ENCODE data around the gene MYO7A. TPM values are rescaled to one million over a fixed set of nuclear protein-coding genes. Genes with fewer than 3 reads are reported as not detected.
A peak's percentile ranks its signal among the peaks of the same experiment; 100 is the strongest.

The MYO7A gene
- total RNA-seq, 3 donors from 2014 or later = 2.3 to 9.9 (median 6.7) TPM

DNA sequence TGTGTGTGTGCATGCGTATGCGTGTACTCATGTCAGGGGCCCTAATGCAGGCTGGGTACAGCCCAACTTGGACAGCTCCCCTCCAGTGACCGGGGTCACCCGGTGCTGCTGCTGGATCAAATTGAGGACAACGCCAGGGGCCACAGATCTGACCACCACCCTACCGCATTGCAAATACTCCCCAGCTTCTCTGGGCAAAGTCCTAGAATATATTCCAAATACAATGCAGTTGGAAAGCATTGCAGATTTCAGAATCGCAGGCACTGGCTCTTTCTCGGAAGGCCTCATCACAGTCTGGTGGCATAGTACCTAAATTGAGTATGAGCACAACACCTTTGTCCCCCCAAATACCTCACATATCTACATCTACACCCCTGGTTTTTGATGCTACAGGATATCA lies 43.2 kb downstream of the MYO7A start:
- Histone ChIP-seq H3K4me3 (no peak overlapping the region), H3K4me1 (ENCODE audit: low read depth) (no peaks in the 10 kb centered on the region), H3K36me3 (ENCODE audit: low read depth) (no peaks in the 10 kb centered on the region), H3K9me3 (no peaks in the 10 kb centered on the region)
- intact Hi-C loops (cut with DNase I, micrococcal nuclease) = no loop called here
- ATAC-seq = no peak
- TF ChIP-seq, protein P1, sequence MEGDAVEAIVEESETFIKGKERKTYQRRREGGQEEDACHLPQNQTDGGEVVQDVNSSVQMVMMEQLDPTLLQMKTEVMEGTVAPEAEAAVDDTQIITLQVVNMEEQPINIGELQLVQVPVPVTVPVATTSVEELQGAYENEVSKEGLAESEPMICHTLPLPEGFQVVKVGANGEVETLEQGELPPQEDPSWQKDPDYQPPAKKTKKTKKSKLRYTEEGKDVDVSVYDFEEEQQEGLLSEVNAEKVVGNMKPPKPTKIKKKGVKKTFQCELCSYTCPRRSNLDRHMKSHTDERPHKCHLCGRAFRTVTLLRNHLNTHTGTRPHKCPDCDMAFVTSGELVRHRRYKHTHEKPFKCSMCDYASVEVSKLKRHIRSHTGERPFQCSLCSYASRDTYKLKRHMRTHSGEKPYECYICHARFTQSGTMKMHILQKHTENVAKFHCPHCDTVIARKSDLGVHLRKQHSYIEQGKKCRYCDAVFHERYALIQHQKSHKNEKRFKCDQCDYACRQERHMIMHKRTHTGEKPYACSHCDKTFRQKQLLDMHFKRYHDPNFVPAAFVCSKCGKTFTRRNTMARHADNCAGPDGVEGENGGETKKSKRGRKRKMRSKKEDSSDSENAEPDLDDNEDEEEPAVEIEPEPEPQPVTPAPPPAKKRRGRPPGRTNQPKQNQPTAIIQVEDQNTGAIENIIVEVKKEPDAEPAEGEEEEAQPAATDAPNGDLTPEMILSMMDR (IDR thresholded peaks at IDR 0.05) = no peak
- DNase-seq = peak in 1 of 3 donors; percentile 26

DNA sequence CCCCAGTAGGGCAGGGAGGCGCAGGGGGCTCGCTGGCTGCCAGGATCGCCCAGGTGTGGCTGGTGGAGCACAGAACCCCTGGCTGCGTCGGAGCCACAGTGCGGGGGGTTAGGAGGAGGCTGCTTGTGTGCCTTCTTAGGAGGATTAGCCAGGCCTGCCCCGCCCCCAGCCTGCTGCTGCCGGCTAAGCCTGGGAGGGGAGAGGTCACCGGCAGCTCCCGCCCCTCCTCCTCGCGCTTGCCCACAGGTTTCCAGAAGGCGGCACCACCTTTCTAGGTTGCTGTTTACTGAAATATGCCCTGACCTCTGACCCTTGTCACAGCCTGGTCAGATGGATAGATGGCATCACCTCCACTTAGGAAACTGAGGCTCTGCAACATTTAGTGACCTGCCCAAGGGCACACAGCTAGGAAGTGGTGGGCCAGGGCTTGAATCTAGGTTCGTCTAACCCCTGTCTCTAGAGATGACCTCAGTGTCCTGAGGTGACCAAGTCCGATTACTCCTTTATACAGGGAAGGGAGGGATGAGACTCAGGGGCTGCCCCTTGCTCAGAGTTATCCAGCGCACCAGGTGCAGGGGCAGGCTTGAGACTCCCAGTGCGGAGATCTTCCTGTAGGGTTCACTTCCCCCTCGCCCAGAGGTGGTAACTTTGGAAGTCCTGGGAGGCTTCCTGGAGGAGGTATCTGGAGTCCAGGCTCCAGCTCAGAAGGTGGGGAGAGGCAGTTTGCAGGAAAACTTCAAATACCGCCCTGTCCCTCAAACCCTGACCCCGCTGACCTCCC lies 44.0 kb downstream of the MYO7A start:
- TF ChIP-seq, protein P1 (IDR thresholded peaks at IDR 0.05) = no peak
- DNase-seq (peak in 1 of 3 donors; percentile 26), ATAC-seq (no peak)
- intact Hi-C loops (cut with DNase I, micrococcal nuclease) = no loop called here
- no peaks in the 10 kb centered on the region for H3K9me3 ChIP-seq
- no peaks in the 10 kb centered on the region for H3K4me1 ChIP-seq (ENCODE audit: low read depth)
- H3K36me3 ChIP-seq (ENCODE audit: low read depth) = no peaks in the 10 kb centered on the region
- no peak overlapping the region for H3K4me3 ChIP-seq

DNA sequence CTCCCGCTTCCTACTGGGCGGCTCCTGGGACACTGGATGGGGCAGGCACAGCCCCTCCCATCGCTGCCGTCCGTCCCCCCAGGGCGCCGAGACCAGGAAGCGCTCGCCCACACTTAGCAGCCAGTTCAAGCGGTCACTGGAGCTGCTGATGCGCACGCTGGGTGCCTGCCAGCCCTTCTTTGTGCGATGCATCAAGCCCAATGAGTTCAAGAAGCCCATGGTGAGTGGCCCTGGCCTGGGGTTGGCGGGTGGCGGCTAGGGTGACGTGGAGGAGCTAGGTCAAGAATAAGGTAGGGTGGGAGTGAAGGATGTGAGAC lies 44.6 kb downstream of the MYO7A start:
- Histone ChIP-seq H3K36me3 (ENCODE audit: low read depth) (no peaks in the 10 kb centered on the region), H3K9me3 (no peaks in the 10 kb centered on the region), H3K4me1 (ENCODE audit: low read depth) (no peaks in the 10 kb centered on the region), H3K4me3 (no peak overlapping the region)
- DNase-seq (peak in 1 of 3 donors; percentile 43), ATAC-seq (no peak)
- TF ChIP-seq, protein P1 (IDR thresholded peaks at IDR 0.05) = no peak
- intact Hi-C loops (cut with DNase I, micrococcal nuclease) = no loop called here

DNA sequence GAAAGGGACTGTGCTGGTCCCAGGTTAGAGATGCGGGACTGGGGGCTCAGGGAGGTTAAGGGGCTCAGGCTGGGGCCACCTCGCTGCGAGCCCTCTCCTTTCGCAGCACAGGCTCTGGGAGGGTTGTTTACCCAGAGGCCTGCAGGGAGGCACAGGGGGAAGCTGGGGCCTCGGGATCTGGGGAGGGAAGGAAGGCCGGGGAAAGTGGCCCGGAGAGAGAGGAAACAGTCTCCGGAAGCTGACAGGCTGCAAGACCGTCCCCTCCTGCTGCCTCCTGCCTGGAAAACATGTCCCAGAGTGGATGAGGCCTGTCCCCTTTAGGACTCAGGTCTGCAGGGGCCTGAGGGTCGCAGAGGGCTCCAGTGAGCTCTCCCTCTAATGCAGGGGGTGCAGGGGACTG lies 45.4 kb downstream of the MYO7A start:
- ATAC-seq = no peak

DNA sequence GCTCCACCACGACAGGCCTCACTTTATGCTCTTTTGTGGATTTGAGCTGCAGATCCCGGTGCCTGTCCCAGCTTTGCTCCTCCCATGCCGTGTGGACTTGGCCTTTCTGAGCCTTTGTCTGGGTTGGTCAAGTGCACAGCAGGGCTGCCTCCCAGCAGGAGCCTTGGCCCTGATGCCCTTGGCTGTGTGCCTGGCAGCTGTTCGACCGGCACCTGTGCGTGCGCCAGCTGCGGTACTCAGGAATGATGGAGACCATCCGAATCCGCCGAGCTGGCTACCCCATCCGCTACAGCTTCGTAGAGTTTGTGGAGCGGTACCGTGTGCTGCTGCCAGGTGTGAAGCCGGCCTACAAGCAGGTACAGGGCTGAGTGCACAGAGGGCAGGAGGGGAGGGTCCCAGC lies 46.5 kb downstream of the MYO7A start:
- ATAC-seq (no peak), DNase-seq (peak in 1 of 3 donors; percentile 24)
- no peaks in the 10 kb centered on the region for H3K36me3 ChIP-seq (ENCODE audit: low read depth)
- TF ChIP-seq, protein P1 (IDR thresholded peaks at IDR 0.05) = no peak
- H3K9me3 ChIP-seq = no peaks in the 10 kb centered on the region
- no peak overlapping the region for H3K4me3 ChIP-seq
- intact Hi-C loops (cut with DNase I, micrococcal nuclease) = no loop called here
- H3K4me1 ChIP-seq (ENCODE audit: low read depth) = no peaks in the 10 kb centered on the region

More for the DNA sequence above, 45.4 kb downstream of the MYO7A start:
- H3K4me1 ChIP-seq (ENCODE audit: low read depth) = no peaks in the 10 kb centered on the region
- no peaks in the 10 kb centered on the region for H3K36me3 ChIP-seq (ENCODE audit: low read depth)
- no peak overlapping the region for H3K4me3 ChIP-seq
- DNase-seq = peak in 1 of 3 donors; percentile 34
- intact Hi-C loops (cut with DNase I, micrococcal nuclease) = no loop called here
- TF ChIP-seq, protein P1 (IDR thresholded peaks at IDR 0.05) = no peak
- no peaks in the 10 kb centered on the region for H3K9me3 ChIP-seq
